ENCODE data around the gene SLC28A1.
"Not testable (repeated sequence)": the region's sequence is repeated elsewhere in the genome, so short reads cannot be mapped to it uniquely, and the experiment has no call there.

Gene SLC28A1

GRCh38 chr15:84981054-84981710, 96.7 kb downstream of the SLC28A1 start:
- Mint-ChIP-seq H3K27me3 (ENCODE audit: low read depth) (peaks cover 20% of the 10 kb centered on the region), H3K4me3 (peak overlapping the region; percentile 85), H3K36me3 (ENCODE audit: low read depth) (no peaks in the 10 kb centered on the region), H3K27ac (peak overlapping the region; percentile 92), H3K4me1 (ENCODE audit: low read depth) (peaks cover 29% of the 10 kb centered on the region), H3K9me3 (no peaks in the 10 kb centered on the region)

GRCh38 chr15:84981711-84982300, 97.3 kb downstream of the SLC28A1 start, which contains the start of gene PDE8A:
Gene PDE8A, plus strand, starts transcription at chr15:84981856. Its CDS starts 307 bp downstream, at chr15:84982163.
- Mint-ChIP-seq H3K27ac (peak within 1 kb of the TSS; percentile 97), H3K4me1 (ENCODE audit: low read depth) (peaks cover 33% of the 10 kb centered on the region), H3K36me3 (ENCODE audit: low read depth) (no peaks in the 10 kb centered on the region), H3K4me3 (peak within 1 kb of the TSS; percentile 94), H3K27me3 (ENCODE audit: low read depth) (peaks cover 20% of the 10 kb centered on the region), H3K9me3 (no peaks in the 10 kb centered on the region)

- Mint-ChIP-seq H3K27ac (peak overlapping the region; percentile 87), H3K4me3 (peak overlapping the region; percentile 88), H3K27me3 (ENCODE audit: low read depth) (peaks cover 20% of the 10 kb centered on the region), H3K9me3 (no peaks in the 10 kb centered on the region), H3K4me1 (ENCODE audit: low read depth) (peaks cover 33% of the 10 kb centered on the region), H3K36me3 (ENCODE audit: low read depth) (no peaks in the 10 kb centered on the region)
Observed at GRCh38 chr15:84982301-84982920, 97.9 kb downstream of the SLC28A1 start.

DNA sequence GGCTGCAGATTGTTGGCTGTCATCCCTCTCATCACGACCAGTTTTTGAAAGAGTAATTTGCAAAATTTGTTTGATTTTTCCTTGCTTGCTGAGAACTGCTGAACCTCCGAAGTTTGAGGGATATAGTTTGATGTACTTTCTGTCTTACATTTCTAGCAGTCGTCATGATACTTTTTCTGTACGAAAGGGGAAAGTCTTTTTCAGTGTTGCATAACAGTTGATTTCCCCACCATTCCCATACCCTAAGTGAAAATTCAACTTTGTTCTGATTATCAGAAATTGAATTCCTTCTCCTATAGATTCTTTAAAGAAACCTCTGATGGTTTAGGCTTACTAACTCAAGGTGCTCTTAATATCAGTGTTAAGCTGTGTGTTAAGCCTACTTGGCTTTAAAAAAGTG, 98.8 kb downstream of the SLC28A1 start:
- Mint-ChIP-seq H3K27ac (peak overlapping the region; percentile 87), H3K4me3 (peak overlapping the region; percentile 88), H3K4me1 (ENCODE audit: low read depth) (peaks cover 38% of the 10 kb centered on the region), H3K36me3 (ENCODE audit: low read depth) (peaks cover under 1% of the 10 kb centered on the region), H3K27me3 (ENCODE audit: low read depth) (peaks cover 19% of the 10 kb centered on the region), H3K9me3 (no peaks in the 10 kb centered on the region)

DNA sequence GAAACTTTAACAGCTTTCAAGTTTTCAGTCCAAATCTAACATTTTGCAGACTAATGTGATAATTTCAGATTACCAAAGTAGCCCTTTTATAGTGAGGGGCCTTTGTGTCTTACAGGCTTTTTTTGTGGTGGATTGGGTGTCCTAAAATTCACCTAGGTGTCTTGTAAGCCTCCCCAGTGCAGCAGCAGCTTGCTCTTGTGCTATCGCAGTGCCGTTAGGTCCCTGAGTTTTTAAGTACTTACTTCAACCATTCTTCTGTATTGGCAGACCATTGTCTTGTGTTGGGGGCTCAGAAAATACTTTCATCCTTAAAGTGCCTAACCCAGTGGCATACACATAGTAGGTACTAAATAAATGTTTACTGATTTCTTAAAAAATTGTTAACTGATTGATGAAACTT, 99.2 kb downstream of the SLC28A1 start:
- no peak overlapping the region for H3K27ac Mint-ChIP-seq
- peaks cover 2% of the 10 kb centered on the region for H3K36me3 Mint-ChIP-seq (ENCODE audit: low read depth)
- peaks cover 42% of the 10 kb centered on the region for H3K4me1 Mint-ChIP-seq (ENCODE audit: low read depth)
- no peaks in the 10 kb centered on the region for H3K9me3 Mint-ChIP-seq
- H3K27me3 Mint-ChIP-seq (ENCODE audit: low read depth): peaks cover 15% of the 10 kb centered on the region
- no peak overlapping the region for H3K4me3 Mint-ChIP-seq

GRCh38 chr15:84985158-84985557, 100.7 kb downstream of the SLC28A1 start:
- Mint-ChIP-seq H3K4me1 (ENCODE audit: low read depth) (peaks cover 39% of the 10 kb centered on the region), H3K9me3 (no peaks in the 10 kb centered on the region), H3K36me3 (ENCODE audit: low read depth) (peaks cover 2% of the 10 kb centered on the region), H3K27me3 (ENCODE audit: low read depth) (peaks cover 10% of the 10 kb centered on the region), H3K4me3 (no peak overlapping the region), H3K27ac (no peak overlapping the region)

DNA sequence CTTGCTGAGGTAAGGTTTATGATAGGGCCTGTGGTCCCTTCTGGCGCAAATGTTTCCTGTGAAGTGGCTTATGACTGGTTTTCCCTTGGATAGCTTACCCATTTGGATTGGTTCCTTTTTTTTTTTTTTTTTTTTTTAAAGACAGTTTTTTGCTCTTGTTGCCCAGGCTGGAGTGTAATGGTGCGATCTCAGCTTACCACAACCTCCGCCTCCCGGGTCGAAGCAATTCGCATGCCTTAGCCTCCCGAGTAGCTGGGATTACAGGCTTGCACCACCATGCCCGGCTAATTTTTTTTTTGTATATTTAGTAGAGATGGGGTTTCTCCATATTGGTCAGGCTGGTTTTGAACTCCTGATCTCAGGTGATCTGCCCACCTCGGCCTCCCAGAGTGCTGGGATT, 102.9 kb downstream of the SLC28A1 start:
- not testable (repeated sequence) for H3K4me3 Mint-ChIP-seq; H3K36me3 Mint-ChIP-seq (ENCODE audit: low read depth); H3K9me3 Mint-ChIP-seq; H3K27me3 Mint-ChIP-seq (ENCODE audit: low read depth); H3K27ac Mint-ChIP-seq
- H3K4me1 Mint-ChIP-seq (ENCODE audit: low read depth): peaks cover 42% of the 10 kb centered on the region

DNA sequence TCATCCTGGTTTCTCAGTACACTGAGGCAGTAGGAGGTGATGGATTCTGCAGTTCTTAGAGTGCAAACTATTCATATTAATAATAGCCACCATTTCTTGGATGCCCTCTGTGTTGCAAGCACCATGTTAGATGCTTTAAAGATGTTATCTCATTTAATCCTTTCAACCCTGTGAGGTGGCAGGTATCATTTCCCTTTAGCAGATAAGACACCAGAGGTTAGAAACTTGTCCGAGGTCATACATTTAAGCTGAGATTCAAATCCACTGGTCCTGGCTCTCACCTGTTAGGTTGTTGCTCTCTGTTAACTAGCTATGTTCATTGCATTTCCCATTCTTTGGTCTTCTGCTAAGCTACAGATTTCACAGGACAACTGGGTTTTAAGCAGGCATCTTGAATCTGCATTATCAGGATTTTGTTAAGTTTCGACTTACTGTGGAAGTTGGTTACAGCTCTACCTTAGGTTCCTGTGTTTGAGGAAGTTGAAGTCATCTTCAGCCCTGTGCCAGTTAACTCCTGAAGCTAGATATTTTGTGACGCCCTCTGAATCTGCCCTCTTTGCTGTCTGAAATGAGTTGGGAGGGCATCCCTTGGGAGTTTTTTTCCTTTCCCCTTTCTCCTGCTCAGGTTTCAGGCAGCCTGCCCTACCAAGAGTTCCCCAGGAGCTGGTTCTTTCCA, 103.6 kb downstream of the SLC28A1 start:
- no peaks in the 10 kb centered on the region for H3K9me3 Mint-ChIP-seq
- H3K4me3 Mint-ChIP-seq: peak overlapping the region; percentile 57
- H3K4me1 Mint-ChIP-seq (ENCODE audit: low read depth): peaks cover 41% of the 10 kb centered on the region
- peaks cover 6% of the 10 kb centered on the region for H3K36me3 Mint-ChIP-seq (ENCODE audit: low read depth)
- peaks cover 2% of the 10 kb centered on the region for H3K27me3 Mint-ChIP-seq (ENCODE audit: low read depth)
- H3K27ac Mint-ChIP-seq: peak overlapping the region; percentile 93

- H3K27ac Mint-ChIP-seq: peak overlapping the region; percentile 57
- H3K4me1 Mint-ChIP-seq (ENCODE audit: low read depth): peaks cover 39% of the 10 kb centered on the region
- H3K27me3 Mint-ChIP-seq (ENCODE audit: low read depth): no peaks in the 10 kb centered on the region
- no peaks in the 10 kb centered on the region for H3K9me3 Mint-ChIP-seq
- H3K36me3 Mint-ChIP-seq (ENCODE audit: low read depth): peaks cover 6% of the 10 kb centered on the region
- peak overlapping the region; percentile 21 for H3K4me3 Mint-ChIP-seq
Observed at GRCh38 chr15:84988909-84989644, 104.6 kb downstream of the SLC28A1 start.

DNA sequence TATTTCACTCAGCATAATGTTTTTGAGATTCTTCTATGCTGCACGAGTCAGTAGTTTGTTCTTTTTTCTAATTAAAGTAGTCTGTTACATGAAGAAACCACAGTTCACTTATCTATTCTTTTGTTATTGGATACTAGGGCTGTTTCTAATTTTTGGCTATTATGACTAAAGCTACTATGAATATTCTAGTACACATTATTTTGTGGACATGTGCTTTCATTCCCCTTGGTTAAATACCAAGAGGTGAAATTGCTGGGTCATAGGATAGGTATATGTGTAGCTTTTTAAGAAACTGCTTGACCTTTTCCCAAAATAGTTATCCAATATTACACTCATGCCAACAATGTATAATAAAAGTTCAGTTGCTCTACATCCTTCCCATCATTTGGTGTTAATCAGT, 106.0 kb downstream of the SLC28A1 start:
- peaks cover 31% of the 10 kb centered on the region for H3K4me1 Mint-ChIP-seq (ENCODE audit: low read depth)
- H3K36me3 Mint-ChIP-seq (ENCODE audit: low read depth): peaks cover 6% of the 10 kb centered on the region
- H3K4me3 Mint-ChIP-seq: no peak overlapping the region
- H3K27me3 Mint-ChIP-seq (ENCODE audit: low read depth): no peaks in the 10 kb centered on the region
- H3K9me3 Mint-ChIP-seq: no peaks in the 10 kb centered on the region
- H3K27ac Mint-ChIP-seq: no peak overlapping the region

- no peaks in the 10 kb centered on the region for H3K9me3 Mint-ChIP-seq
- peaks cover 30% of the 10 kb centered on the region for H3K4me1 Mint-ChIP-seq (ENCODE audit: low read depth)
- H3K27me3 Mint-ChIP-seq (ENCODE audit: low read depth): no peaks in the 10 kb centered on the region
- H3K27ac Mint-ChIP-seq: no peak overlapping the region
- H3K4me3 Mint-ChIP-seq: no peak overlapping the region
- H3K36me3 Mint-ChIP-seq (ENCODE audit: low read depth): peaks cover 6% of the 10 kb centered on the region
Observed at GRCh38 chr15:84991014-84991712, 106.7 kb downstream of the SLC28A1 start.

DNA sequence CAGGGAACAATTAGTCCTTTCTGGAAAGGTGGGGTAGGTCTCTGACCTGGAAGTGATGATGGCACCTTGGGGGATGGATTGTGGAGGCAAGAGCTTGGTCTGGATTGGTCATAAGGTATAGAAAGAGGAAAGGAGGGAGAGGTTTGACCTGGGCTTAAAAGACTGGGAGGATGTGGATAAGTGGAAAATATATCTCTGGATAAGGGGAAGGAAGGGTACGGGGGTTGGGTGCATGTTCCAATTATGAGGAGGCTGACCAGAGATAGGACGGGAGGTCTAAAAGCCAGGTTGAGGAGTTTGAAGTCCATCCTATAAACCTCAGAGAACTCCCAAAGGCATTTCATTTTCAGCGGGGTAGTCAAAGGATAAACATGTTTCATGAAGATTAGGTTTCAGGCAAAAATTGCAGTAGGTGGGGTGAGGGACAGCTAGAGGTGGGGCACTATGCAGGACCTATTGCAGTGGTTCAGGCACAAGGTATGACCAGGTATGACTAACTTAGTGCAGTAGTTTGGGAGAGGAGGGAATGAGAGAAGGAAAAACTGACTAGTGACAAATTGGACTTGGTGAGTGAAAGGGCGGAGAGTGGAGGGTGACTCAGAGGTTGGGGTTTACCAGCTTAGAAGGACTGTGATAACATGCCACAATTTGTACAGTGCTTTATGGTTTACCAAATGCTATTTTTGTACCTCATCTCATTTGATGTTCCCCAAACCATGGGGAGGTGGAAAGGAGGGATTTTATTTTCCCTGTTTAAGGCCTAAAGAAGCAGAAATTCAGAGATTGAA, 107.9 kb downstream of the SLC28A1 start:
- Mint-ChIP-seq H3K9me3 (no peaks in the 10 kb centered on the region), H3K27ac (peak overlapping the region; percentile 68), H3K4me1 (ENCODE audit: low read depth) (peaks cover 26% of the 10 kb centered on the region), H3K4me3 (no peak overlapping the region), H3K36me3 (ENCODE audit: low read depth) (peaks cover 6% of the 10 kb centered on the region), H3K27me3 (ENCODE audit: low read depth) (no peaks in the 10 kb centered on the region)

Measured in T-helper 1 cell treated with Interleukin-12 subunit alpha and Interleukin-12 subunit beta and Interleukin-4 antibody, amounts not matched to agents 30 μg/mL and 1 μg/mL, for 36 hours (primary cell).